GM10266 (cell line): ENCODE results near the gene CCDC85B.

Experiments
- DNase-seq: peaks from one replicate; pipeline ENCODE4 v3.0.0; 2012; ENCODE audit errors: extremely low spot score
- CTCF ChIP-seq: IDR thresholded peaks from 2 replicates; pipeline ENCODE4 v1.5.1; 2012; ENCODE audit warnings: mild to moderate bottlenecking, low read depth; ENCODE audit not compliant: control insufficient read depth, insufficient read depth; ENCODE audit errors: missing control alignments

CCDC85B gene

GRCh38 chr11:65915101-65915820 lies 24.8 kb downstream of the CCDC85B start:
- no peak for TF ChIP-seq CTCF
- no peak for DNase-seq

GRCh38 chr11:65915821-65916251 lies 25.4 kb downstream of the CCDC85B start:
- no peak for DNase-seq
- no peak for TF ChIP-seq CTCF

GRCh38 chr11:65916391-65916790 lies 25.9 kb downstream of the CCDC85B start:
- no peak for DNase-seq

GRCh38 chr11:65917077-65917433 lies 26.6 kb downstream of the CCDC85B start:
- no peak for DNase-seq
- TF ChIP-seq CTCF, result no peak

More at GRCh38 chr11:65916391-65916790, 25.9 kb downstream of the CCDC85B start:
- TF ChIP-seq CTCF, result no peak

GRCh38 chr11:65917434-65918210 lies 27.1 kb downstream of the CCDC85B start:
- no peak for TF ChIP-seq CTCF
- no peak for DNase-seq

GRCh38 chr11:65918211-65919140 lies 28.0 kb downstream of the CCDC85B start, which contains the start of gene C11orf68:
C11orf68 (minus strand) TSS chr11:65919062; CDS start chr11:65919031, 31 bp downstream.
- TF ChIP-seq CTCF, result no peak
- DNase-seq, result no peak
